ENCODE results near the gene TCF4. TPM values are rescaled to one million over a fixed set of nuclear protein-coding genes. Genes with fewer than 3 reads are reported as not detected.
A peak's percentile ranks its signal among the peaks of the same experiment; 100 is the strongest.

The TCF4 gene
- total RNA-seq, 4 donors from 2014 or later = 30.3 to 51.1 (median 40.1) TPM

DNA sequence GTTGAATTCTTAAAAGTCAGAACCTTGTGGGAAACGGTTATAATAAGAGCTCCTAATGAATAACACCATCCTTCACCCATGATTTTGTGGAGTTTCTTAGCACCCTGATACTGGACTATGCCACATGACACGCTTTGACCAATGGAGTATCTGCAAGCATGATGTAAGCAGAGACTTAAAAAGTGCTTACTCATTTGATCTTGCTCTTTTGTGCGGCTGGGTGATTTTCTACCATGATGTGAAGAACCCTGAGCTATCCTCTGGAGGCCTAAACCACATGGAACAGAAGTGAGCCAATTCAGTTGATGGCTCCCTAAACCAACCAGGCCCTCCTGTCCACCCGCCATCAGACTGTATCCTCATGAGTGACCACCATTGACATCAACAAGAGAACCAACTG is 70.9 kb downstream of the TCF4 start:
- in situ Hi-C loops (cut with MboI; ENCODE audit: low pct_ligation_motif_present in 1 of 4, low pct_unique_long_range_greater_than_20kb in 1 of 4, low sequenced_read_pairs in 3 of 4) = no loop called here
- Histone ChIP-seq H3K4me3 (no peak overlapping the region), H3K27ac (no peak overlapping the region), H3K36me3 (no peaks in the 10 kb centered on the region), H3K4me1 (no peaks in the 10 kb centered on the region), H3K27me3 (no peaks in the 10 kb centered on the region), H3K9me3 (no peaks in the 10 kb centered on the region)
- TF ChIP-seq POLR2AphosphoS5 (IDR thresholded peaks at IDR 0.05) (no peak), EP300 (IDR thresholded peaks at IDR 0.05; ENCODE audit: low read depth) (no peak), POLR2A (IDR thresholded peaks at IDR 0.05) (no peak)
- TF ChIP-seq, protein P1, sequence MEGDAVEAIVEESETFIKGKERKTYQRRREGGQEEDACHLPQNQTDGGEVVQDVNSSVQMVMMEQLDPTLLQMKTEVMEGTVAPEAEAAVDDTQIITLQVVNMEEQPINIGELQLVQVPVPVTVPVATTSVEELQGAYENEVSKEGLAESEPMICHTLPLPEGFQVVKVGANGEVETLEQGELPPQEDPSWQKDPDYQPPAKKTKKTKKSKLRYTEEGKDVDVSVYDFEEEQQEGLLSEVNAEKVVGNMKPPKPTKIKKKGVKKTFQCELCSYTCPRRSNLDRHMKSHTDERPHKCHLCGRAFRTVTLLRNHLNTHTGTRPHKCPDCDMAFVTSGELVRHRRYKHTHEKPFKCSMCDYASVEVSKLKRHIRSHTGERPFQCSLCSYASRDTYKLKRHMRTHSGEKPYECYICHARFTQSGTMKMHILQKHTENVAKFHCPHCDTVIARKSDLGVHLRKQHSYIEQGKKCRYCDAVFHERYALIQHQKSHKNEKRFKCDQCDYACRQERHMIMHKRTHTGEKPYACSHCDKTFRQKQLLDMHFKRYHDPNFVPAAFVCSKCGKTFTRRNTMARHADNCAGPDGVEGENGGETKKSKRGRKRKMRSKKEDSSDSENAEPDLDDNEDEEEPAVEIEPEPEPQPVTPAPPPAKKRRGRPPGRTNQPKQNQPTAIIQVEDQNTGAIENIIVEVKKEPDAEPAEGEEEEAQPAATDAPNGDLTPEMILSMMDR (IDR thresholded peaks at IDR 0.05) = no peak
- 50 to 81% methylated on average over 1 to 4 of the region's 4 CpGs for WGBS, 2 donors (ENCODE audit: low coverage in 1 of 2)
- intact Hi-C loops (cut with DNase I; ENCODE audit: low total_unique reads) = no loop called here
- no peak for DNase-seq

DNA sequence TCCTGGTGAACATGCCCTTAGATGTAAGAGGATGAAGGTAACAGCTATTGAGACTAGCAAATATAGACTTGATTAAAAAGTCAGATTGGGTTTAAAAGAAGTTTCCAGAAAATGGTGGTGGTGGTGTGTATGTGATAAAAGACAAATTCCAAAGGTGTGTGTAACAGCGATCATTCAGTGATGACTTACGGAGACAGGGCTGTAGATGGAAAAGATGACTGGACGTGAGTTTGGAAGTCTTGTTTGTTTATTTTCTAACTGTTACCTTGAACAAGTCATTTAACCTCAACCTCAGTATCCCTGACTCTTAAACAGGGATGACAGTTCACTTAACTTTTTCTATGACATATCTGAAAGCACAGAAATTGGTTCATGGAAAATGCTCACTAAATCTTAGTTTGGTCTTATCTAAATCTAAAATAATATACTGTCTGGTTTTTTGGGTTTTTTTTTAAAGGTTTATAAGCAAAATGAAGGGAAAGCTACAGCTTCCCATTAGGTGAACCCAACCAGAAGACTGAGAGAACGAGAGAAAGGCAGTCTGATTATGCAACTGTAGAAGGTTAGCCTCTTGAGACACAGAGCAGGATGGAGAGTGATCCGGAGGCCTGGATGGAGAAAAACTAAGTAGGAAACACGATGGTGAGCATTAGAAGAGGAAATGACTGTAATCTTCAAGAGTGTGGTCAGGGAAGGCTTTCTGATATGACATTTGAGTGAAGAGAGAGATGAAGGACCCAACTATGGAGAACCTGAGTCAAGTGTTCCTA is 71.9 kb downstream of the TCF4 start:
- DNase-seq = no peak
- Histone ChIP-seq H3K27me3 (no peaks in the 10 kb centered on the region), H3K27ac (no peak overlapping the region), H3K4me3 (no peak overlapping the region), H3K36me3 (no peaks in the 10 kb centered on the region), H3K4me1 (no peaks in the 10 kb centered on the region), H3K9me3 (no peaks in the 10 kb centered on the region)
- 57 to 66% methylated on average over 6 of the region's 6 CpGs for WGBS, 2 donors (ENCODE audit: low coverage in 1 of 2)
- TF ChIP-seq EP300 (IDR thresholded peaks at IDR 0.05; ENCODE audit: low read depth) (no peak), POLR2A (IDR thresholded peaks at IDR 0.05) (no peak), POLR2AphosphoS5 (IDR thresholded peaks at IDR 0.05) (no peak)
- TF ChIP-seq, protein P1 (IDR thresholded peaks at IDR 0.05) = no peak
- intact Hi-C loops (cut with DNase I; ENCODE audit: low total_unique reads) (no loop called here), in situ Hi-C loops (cut with MboI; ENCODE audit: low pct_ligation_motif_present in 1 of 4, low pct_unique_long_range_greater_than_20kb in 1 of 4, low sequenced_read_pairs in 3 of 4) (no loop called here)

DNA sequence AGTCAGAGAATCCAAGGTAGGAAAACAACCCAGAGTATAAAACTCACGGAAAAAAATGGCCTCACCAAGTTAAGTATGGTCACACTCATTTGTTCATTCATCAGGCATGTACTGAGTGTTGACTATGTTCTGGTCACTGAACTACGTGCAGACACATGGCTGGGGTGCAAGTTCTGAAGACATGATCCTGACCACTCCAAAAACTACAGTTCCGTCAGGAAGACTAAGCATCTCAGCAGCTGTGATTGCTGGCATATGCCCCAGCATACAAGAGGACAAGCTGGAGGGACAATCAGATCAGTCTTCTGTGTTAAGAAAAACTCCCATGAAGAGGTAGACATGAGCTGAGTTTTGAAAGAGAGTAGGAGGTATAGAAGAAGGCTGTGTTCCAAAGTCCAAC is 72.8 kb downstream of the TCF4 start:
- Histone ChIP-seq H3K4me3 (no peak overlapping the region), H3K27ac (no peak overlapping the region), H3K9me3 (no peaks in the 10 kb centered on the region), H3K4me1 (peaks cover 0 to 4% (median 0%) of the 10 kb centered on the region in 4 donors), H3K27me3 (no peaks in the 10 kb centered on the region), H3K36me3 (no peaks in the 10 kb centered on the region)
- TF ChIP-seq POLR2A (IDR thresholded peaks at IDR 0.05) (no peak), POLR2AphosphoS5 (IDR thresholded peaks at IDR 0.05) (no peak), EP300 (IDR thresholded peaks at IDR 0.05; ENCODE audit: low read depth) (no peak)
- in situ Hi-C loops (cut with MboI; ENCODE audit: low pct_ligation_motif_present in 1 of 4, low pct_unique_long_range_greater_than_20kb in 1 of 4, low sequenced_read_pairs in 3 of 4) (no loop called here), intact Hi-C loops (cut with DNase I; ENCODE audit: low total_unique reads) (no loop called here)
- no peak for DNase-seq
- 77 to 87% methylated on average over 3 of the region's 3 CpGs for WGBS, 2 donors (ENCODE audit: low coverage in 1 of 2)

DNA sequence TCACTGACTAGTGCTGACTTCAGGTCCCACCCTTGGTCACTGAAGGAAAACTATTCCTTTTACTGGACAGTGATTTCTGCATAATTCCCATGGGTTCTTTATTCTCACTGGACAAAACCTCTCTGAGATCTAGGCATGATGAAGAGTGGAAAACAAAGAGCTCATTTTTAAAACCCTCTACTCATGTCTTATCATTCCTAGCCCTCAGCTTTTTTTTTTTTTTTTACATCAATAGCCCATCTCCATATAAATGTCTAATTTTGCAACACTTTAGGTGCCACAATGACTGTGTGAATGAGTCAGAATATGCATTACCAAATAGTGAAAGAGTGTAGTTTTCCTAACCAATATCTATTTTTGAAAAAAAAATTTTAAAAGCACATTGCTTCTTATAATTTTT is 74.8 kb downstream of the TCF4 start:
- H3K36me3 ChIP-seq = no peaks in the 10 kb centered on the region
- no peaks in the 10 kb centered on the region for H3K9me3 ChIP-seq
- no peaks in the 10 kb centered on the region for H3K27me3 ChIP-seq
- no peak overlapping the region for H3K27ac ChIP-seq
- TF ChIP-seq POLR2A (IDR thresholded peaks at IDR 0.05) = no peak
- intact Hi-C loops (cut with DNase I; ENCODE audit: low total_unique reads) = no loop called here
- in situ Hi-C loops (cut with MboI; ENCODE audit: low pct_ligation_motif_present in 1 of 4, low pct_unique_long_range_greater_than_20kb in 1 of 4, low sequenced_read_pairs in 3 of 4) = no loop called here
- no peak overlapping the region for H3K4me3 ChIP-seq
- no peak for DNase-seq
- peaks cover 0 to 9% (median 0%) of the 10 kb centered on the region in 4 donors for H3K4me1 ChIP-seq

DNA sequence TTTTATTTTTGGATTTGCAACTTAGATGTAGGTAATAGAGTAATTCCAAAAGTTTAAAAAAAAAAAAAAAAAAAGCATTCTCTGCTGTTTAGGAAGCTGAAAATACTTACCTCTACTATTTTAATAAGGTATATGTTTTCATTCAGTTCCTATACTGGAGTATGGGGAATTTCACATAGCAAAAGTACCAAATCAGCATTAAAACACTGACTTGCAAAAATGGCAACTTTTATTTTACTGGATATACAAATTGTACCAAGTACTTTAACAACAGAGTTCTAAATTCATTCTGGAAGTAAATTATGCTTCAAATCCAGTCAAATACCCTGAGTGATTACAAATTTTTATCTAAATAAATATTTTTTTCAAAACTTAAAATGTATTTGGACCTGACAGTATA is 76.7 kb downstream of the TCF4 start:
- H3K4me3 ChIP-seq = no peak overlapping the region
- no peaks in the 10 kb centered on the region for H3K36me3 ChIP-seq
- H3K4me1 ChIP-seq = peaks cover 0 to 9% (median 0%) of the 10 kb centered on the region in 4 donors
- peak overlapping the region; percentile 39 to 70 (median 58) for H3K27ac ChIP-seq
- in situ Hi-C loops (cut with MboI; ENCODE audit: low pct_ligation_motif_present in 1 of 4, low pct_unique_long_range_greater_than_20kb in 1 of 4, low sequenced_read_pairs in 3 of 4) = no loop called here
- H3K27me3 ChIP-seq = no peaks in the 10 kb centered on the region
- no peaks in the 10 kb centered on the region for H3K9me3 ChIP-seq
- intact Hi-C loops (cut with DNase I; ENCODE audit: low total_unique reads) = no loop called here
- TF ChIP-seq POLR2A (IDR thresholded peaks at IDR 0.05) (no peak), POLR2AphosphoS5 (IDR thresholded peaks at IDR 0.05) (no peak), EP300 (IDR thresholded peaks at IDR 0.05; ENCODE audit: low read depth) (no peak)
- TF ChIP-seq, protein P1 (IDR thresholded peaks at IDR 0.05) = no peak
- no peak for DNase-seq
